ENCODE data around the gene OR4N5.
"Not testable (repeated sequence)": the region's sequence is repeated elsewhere in the genome, so short reads cannot be mapped to it uniquely, and the experiment has no call there.

OR4N5 gene

GRCh38 chr14:20167091-20167490 lies 28.5 kb downstream of the OR4N5 start:
- Histone ChIP-seq H3K4me1 (ENCODE audit: control insufficient read depth, insufficient read depth, low read length, poor library complexity, severe bottlenecking) (no peaks in the 10 kb centered on the region), H3K27ac (ENCODE audit: low read depth, low read length, severe bottlenecking) (no peak overlapping the region), H3K9me3 (ENCODE audit: control insufficient read depth, low read length) (peaks cover 36% of the 10 kb centered on the region), H3K36me3 (ENCODE audit: control insufficient read depth, insufficient read depth, low read length) (no peaks in the 10 kb centered on the region), H3K4me3 (ENCODE audit: extremely low read depth, insufficient read depth, low read length, poor library complexity, severe bottlenecking) (no peak overlapping the region)

- H3K9me3 ChIP-seq (ENCODE audit: control insufficient read depth, low read length): peaks cover 36% of the 10 kb centered on the region
- H3K27ac ChIP-seq (ENCODE audit: low read depth, low read length, severe bottlenecking); H3K4me1 ChIP-seq (ENCODE audit: control insufficient read depth, insufficient read depth, low read length, poor library complexity, severe bottlenecking); H3K4me3 ChIP-seq (ENCODE audit: extremely low read depth, insufficient read depth, low read length, poor library complexity, severe bottlenecking); H3K36me3 ChIP-seq (ENCODE audit: control insufficient read depth, insufficient read depth, low read length): not testable (repeated sequence)
Observed at GRCh38 chr14:20169852-20170251, 31.2 kb downstream of the OR4N5 start.

GRCh38 chr14:20174205-20174604 lies 35.6 kb downstream of the OR4N5 start:
- not testable (repeated sequence) for H3K4me3 ChIP-seq (ENCODE audit: extremely low read depth, insufficient read depth, low read length, poor library complexity, severe bottlenecking); H3K27ac ChIP-seq (ENCODE audit: low read depth, low read length, severe bottlenecking); H3K4me1 ChIP-seq (ENCODE audit: control insufficient read depth, insufficient read depth, low read length, poor library complexity, severe bottlenecking); H3K36me3 ChIP-seq (ENCODE audit: control insufficient read depth, insufficient read depth, low read length)
- peaks cover 42% of the 10 kb centered on the region for H3K9me3 ChIP-seq (ENCODE audit: control insufficient read depth, low read length)

GRCh38 chr14:20176330-20176729 lies 37.7 kb downstream of the OR4N5 start:
- Histone ChIP-seq H3K4me3 (ENCODE audit: extremely low read depth, insufficient read depth, low read length, poor library complexity, severe bottlenecking) (no peak overlapping the region), H3K36me3 (ENCODE audit: control insufficient read depth, insufficient read depth, low read length) (no peaks in the 10 kb centered on the region), H3K9me3 (ENCODE audit: control insufficient read depth, low read length) (peaks cover 42% of the 10 kb centered on the region), H3K27ac (ENCODE audit: low read depth, low read length, severe bottlenecking) (no peak overlapping the region), H3K4me1 (ENCODE audit: control insufficient read depth, insufficient read depth, low read length, poor library complexity, severe bottlenecking) (no peaks in the 10 kb centered on the region)
- 40% methylated on average over 3 of the region's 6 CpGs; no CpG with 5 or more reads in 1 of the 2 experiments for WGBS, 2 experiments (ENCODE audit: insufficient coverage in 2 of 2)

- Histone ChIP-seq H3K27ac (ENCODE audit: low read depth, low read length, severe bottlenecking) (no peak overlapping the region), H3K9me3 (ENCODE audit: control insufficient read depth, low read length) (peaks cover 48% of the 10 kb centered on the region), H3K4me1 (ENCODE audit: control insufficient read depth, insufficient read depth, low read length, poor library complexity, severe bottlenecking) (no peaks in the 10 kb centered on the region), H3K36me3 (ENCODE audit: control insufficient read depth, insufficient read depth, low read length) (no peaks in the 10 kb centered on the region), H3K4me3 (ENCODE audit: extremely low read depth, insufficient read depth, low read length, poor library complexity, severe bottlenecking) (no peak overlapping the region)
- WGBS, 2 experiments (ENCODE audit: insufficient coverage in 2 of 2): 54 to 71% methylated on average over 3 to 4 of the region's 7 CpGs
Observed at GRCh38 chr14:20177433-20177974, 38.9 kb downstream of the OR4N5 start.

GRCh38 chr14:20179218-20179617 lies 40.6 kb downstream of the OR4N5 start:
- no peak overlapping the region for H3K4me3 ChIP-seq (ENCODE audit: extremely low read depth, insufficient read depth, low read length, poor library complexity, severe bottlenecking)
- H3K27ac ChIP-seq (ENCODE audit: low read depth, low read length, severe bottlenecking): no peak overlapping the region
- H3K9me3 ChIP-seq (ENCODE audit: control insufficient read depth, low read length): peaks cover 42% of the 10 kb centered on the region
- no peaks in the 10 kb centered on the region for H3K36me3 ChIP-seq (ENCODE audit: control insufficient read depth, insufficient read depth, low read length)
- H3K4me1 ChIP-seq (ENCODE audit: control insufficient read depth, insufficient read depth, low read length, poor library complexity, severe bottlenecking): no peaks in the 10 kb centered on the region
- 43 to 58% methylated on average over 5 of the region's 5 CpGs for WGBS, 2 experiments (ENCODE audit: insufficient coverage in 2 of 2)

GRCh38 chr14:20179880-20180279 lies 41.3 kb downstream of the OR4N5 start:
- WGBS, 2 experiments (ENCODE audit: insufficient coverage in 2 of 2): 71 to 92% methylated on average over 1 to 2 of the region's 2 CpGs
- no peak overlapping the region for H3K27ac ChIP-seq (ENCODE audit: low read depth, low read length, severe bottlenecking)
- H3K36me3 ChIP-seq (ENCODE audit: control insufficient read depth, insufficient read depth, low read length): no peaks in the 10 kb centered on the region
- no peaks in the 10 kb centered on the region for H3K4me1 ChIP-seq (ENCODE audit: control insufficient read depth, insufficient read depth, low read length, poor library complexity, severe bottlenecking)
- no peak overlapping the region for H3K4me3 ChIP-seq (ENCODE audit: extremely low read depth, insufficient read depth, low read length, poor library complexity, severe bottlenecking)
- H3K9me3 ChIP-seq (ENCODE audit: control insufficient read depth, low read length): peaks cover 43% of the 10 kb centered on the region

GRCh38 chr14:20180486-20180885 lies 41.9 kb downstream of the OR4N5 start:
- Histone ChIP-seq H3K36me3 (ENCODE audit: control insufficient read depth, insufficient read depth, low read length) (no peaks in the 10 kb centered on the region), H3K9me3 (ENCODE audit: control insufficient read depth, low read length) (peaks cover 37% of the 10 kb centered on the region), H3K4me1 (ENCODE audit: control insufficient read depth, insufficient read depth, low read length, poor library complexity, severe bottlenecking) (no peaks in the 10 kb centered on the region), H3K4me3 (ENCODE audit: extremely low read depth, insufficient read depth, low read length, poor library complexity, severe bottlenecking) (no peak overlapping the region), H3K27ac (ENCODE audit: low read depth, low read length, severe bottlenecking) (no peak overlapping the region)
- 43% methylated on average over 2 of the region's 2 CpGs; no CpG with 5 or more reads in 1 of the 2 experiments for WGBS, 2 experiments (ENCODE audit: insufficient coverage in 2 of 2)

- 45 to 49% methylated on average over 5 of the region's 5 CpGs for WGBS, 2 experiments (ENCODE audit: insufficient coverage in 2 of 2)
- peaks cover 40% of the 10 kb centered on the region for H3K9me3 ChIP-seq (ENCODE audit: control insufficient read depth, low read length)
- H3K27ac ChIP-seq (ENCODE audit: low read depth, low read length, severe bottlenecking): no peak overlapping the region
- no peaks in the 10 kb centered on the region for H3K36me3 ChIP-seq (ENCODE audit: control insufficient read depth, insufficient read depth, low read length)
- H3K4me1 ChIP-seq (ENCODE audit: control insufficient read depth, insufficient read depth, low read length, poor library complexity, severe bottlenecking): no peaks in the 10 kb centered on the region
- no peak overlapping the region for H3K4me3 ChIP-seq (ENCODE audit: extremely low read depth, insufficient read depth, low read length, poor library complexity, severe bottlenecking)
Observed at GRCh38 chr14:20184181-20184580, 45.6 kb downstream of the OR4N5 start.

GRCh38 chr14:20190596-20190995 lies 52.0 kb downstream of the OR4N5 start, which contains the start of gene OR11G2:
TSS of gene OR11G2 (plus strand) at chr14:20190896. CDS start at chr14:20197438, 6,542 bp downstream.
- H3K9me3 ChIP-seq (ENCODE audit: control insufficient read depth, low read length): peaks cover 65% of the 10 kb centered on the region
- H3K4me3 ChIP-seq (ENCODE audit: extremely low read depth, insufficient read depth, low read length, poor library complexity, severe bottlenecking): no peak within 1 kb of the TSS
- no peaks in the 10 kb centered on the region for H3K4me1 ChIP-seq (ENCODE audit: control insufficient read depth, insufficient read depth, low read length, poor library complexity, severe bottlenecking)
- WGBS, 2 experiments (ENCODE audit: insufficient coverage in 2 of 2): 29 to 38% methylated on average over 1 of the region's 1 CpG
- H3K36me3 ChIP-seq (ENCODE audit: control insufficient read depth, insufficient read depth, low read length): no peaks in the 10 kb centered on the region
- H3K27ac ChIP-seq (ENCODE audit: low read depth, low read length, severe bottlenecking): no peak within 1 kb of the TSS

GRCh38 chr14:20191396-20191795 lies 52.8 kb downstream of the OR4N5 start:
- Histone ChIP-seq H3K4me3 (ENCODE audit: extremely low read depth, insufficient read depth, low read length, poor library complexity, severe bottlenecking) (no peak overlapping the region), H3K27ac (ENCODE audit: low read depth, low read length, severe bottlenecking) (no peak overlapping the region), H3K9me3 (ENCODE audit: control insufficient read depth, low read length) (peaks cover 63% of the 10 kb centered on the region), H3K4me1 (ENCODE audit: control insufficient read depth, insufficient read depth, low read length, poor library complexity, severe bottlenecking) (no peaks in the 10 kb centered on the region), H3K36me3 (ENCODE audit: control insufficient read depth, insufficient read depth, low read length) (no peaks in the 10 kb centered on the region)
- WGBS, 2 experiments (ENCODE audit: insufficient coverage in 2 of 2): 93% methylated on average over 2 of the region's 3 CpGs; no CpG with 5 or more reads in 1 of the 2 experiments

All from mesodermal cell (in vitro differentiated cells).